SK-N-DZ (cell line): ENCODE data around the gene NFKBIL1.
"Not testable (repeated sequence)": the region's sequence is repeated elsewhere in the genome, so short reads cannot be mapped to it uniquely, and the experiment has no call there.

Source experiments
- DNase-seq: peaks from one replicate; pipeline ENCODE4 v3.0.0-alpha.2; 2015; ENCODE audit warnings: low spot score
- small RNA-seq, 2 experiments: library from RNA; depleted of rRNA; stranded (forward); fragments of <200 nt; gene quantifications; one replicate each; pipeline ENCODE3, GENCODE V24; 2014

Gene NFKBIL1

DNA sequence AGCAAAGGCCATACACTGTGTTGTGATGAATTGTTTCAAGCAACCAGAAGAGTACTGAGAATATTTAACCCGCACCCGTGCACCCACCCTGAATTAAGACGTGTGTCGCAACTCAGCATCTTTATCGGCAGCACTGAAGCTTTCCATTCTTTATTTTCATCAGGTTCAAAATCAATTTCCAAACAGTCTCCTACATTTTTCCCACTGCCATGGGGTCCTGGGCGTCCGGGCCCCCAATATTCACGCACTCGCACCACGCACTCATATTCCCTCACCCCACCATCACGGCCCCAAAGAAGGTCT, 33.0 kb downstream of the NFKBIL1 start:
- no peak for DNase-seq

DNA sequence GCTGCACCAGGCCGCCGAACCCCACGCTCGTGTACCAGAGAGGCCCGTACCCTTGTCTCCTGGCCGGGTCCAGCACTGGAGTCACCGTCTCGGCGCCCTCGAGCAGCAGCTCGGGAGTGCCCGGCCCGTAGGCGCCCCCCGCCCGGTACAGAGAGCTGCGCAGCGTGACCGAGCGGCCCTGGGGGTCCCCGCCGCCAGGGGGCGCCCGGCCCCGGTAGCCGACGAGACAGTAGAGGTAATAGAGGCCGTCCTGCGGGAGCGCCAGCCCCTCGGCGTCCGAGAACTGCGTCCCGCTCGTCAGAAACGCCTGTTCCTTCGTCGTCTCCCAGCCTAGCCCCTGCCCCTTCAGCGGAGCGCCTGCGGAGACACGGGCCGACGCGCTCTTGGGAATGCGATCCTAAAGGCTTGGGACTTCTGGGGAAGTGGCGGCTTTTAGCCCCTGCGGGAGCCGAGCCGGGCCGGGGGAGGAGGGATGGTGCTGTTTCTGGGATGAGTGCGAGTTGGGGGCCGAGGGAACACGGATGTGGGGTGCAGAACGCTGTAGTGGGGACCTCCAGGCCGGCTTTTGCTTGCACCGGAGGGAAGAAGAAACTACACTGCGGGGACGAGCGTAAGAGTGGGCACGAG, 33.5 kb downstream of the NFKBIL1 start:
- peak; percentile 83 for DNase-seq

DNA sequence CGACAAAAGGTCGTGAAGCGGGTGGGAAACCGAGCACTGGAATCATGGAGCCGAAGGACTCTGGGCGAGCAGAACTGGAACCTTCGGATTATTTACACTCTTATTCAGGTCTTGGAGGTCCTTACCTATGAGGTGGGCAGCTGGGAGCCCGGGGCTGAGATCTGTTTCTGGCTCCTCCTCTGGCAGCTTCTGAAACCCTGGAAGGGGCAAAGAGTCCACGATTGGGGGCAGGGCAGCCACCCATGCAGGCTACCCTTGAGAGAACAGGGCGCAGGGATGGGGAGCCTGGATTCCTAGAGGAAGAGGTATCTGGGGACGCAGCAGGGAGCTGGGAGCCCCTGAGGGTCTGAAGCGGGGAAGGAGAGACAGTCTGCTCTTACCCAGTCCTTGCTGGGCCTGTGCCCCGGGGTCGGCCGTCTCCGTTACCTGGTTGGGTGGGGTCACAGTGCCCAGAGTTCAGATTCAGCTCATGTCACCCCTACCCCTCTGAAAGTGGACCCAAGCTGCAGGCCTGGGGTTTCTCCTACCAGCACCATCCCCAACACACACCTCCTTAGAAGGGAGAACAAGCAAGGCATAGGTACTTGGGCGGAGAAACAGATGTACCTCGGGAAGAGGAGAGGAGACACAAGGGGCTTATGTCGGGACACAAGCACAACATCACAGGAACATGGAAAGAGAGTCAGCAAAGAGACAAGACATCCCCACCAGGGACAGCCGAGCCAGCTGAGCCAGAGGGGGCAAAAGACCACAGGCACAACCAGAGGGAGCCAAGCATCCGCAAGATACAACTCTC, 34.2 kb downstream of the NFKBIL1 start:
- no peak for DNase-seq

DNA sequence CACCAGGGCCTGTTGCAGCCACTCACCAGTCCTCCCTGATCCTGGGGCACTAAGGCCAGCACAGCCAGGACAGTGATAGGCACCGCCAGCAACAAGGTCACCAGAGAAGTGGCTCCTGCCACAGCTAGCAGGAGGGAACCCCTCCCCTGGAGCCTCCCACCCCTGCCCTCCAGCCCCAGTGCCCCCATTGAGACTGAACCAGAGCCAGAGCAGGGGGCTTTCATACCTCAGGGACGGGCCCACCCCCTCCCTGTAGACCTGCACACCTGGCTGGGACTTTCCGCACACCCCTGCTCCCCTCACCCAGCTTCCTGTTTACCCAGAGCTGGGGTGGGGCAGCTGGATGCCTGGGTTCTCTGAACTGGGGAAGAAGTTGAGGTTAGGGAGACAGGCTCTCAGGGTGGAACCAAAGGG, 34.8 kb downstream of the NFKBIL1 start, which contains the start of gene LTB:
Gene LTB, minus strand, starts transcription at position 195 of the 414 bp plus-strand sequence. Its CDS starts 7 bp downstream, at position 188.
- DNase-seq, result no peak

DNA sequence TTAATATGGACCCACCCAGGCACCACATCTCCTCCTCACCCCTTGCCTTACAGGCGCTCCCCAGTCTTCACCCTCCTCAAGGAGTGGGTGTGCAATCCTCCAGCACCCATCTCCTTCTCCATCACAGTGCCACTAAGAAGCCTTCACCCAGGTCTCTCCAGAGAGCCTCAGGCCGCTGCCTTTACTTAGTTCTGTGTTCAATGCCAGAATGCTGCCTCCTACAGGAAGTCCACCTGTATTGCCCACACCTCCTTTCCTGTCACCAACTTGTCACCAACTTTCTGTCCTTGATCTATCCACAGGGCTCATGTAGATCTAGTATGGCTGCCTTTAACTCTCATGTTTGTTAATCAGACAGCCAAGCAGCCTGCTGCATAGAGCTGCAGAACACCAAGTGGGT, 38.1 kb downstream of the NFKBIL1 start:
- no peak for DNase-seq

DNA sequence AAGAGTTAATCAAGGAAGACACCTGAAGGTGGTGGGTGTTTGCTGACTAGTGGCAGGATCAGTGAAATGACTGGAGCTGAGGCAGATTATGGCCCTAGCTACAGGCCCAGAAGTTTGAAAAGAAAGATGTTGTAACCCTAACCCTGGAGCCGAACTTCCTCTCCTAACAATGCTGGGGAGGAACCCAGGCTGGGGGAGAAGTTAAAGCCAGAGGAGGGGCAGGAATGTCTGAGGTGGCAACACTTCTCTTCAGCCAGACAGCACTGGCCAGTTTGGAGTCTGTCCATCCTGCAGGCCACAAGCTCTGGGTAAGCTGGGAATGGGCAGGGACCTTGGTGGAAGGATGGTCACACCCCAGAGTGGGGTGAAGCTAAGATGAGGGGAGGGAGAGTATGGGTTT, 38.6 kb downstream of the NFKBIL1 start, which contains the start of gene LST1:
Gene LST1, plus strand, starts transcription at position 270 of the 400 bp plus-strand sequence. CDS start 1,023 bp downstream, outside the sequence.
- no peak for DNase-seq

DNA sequence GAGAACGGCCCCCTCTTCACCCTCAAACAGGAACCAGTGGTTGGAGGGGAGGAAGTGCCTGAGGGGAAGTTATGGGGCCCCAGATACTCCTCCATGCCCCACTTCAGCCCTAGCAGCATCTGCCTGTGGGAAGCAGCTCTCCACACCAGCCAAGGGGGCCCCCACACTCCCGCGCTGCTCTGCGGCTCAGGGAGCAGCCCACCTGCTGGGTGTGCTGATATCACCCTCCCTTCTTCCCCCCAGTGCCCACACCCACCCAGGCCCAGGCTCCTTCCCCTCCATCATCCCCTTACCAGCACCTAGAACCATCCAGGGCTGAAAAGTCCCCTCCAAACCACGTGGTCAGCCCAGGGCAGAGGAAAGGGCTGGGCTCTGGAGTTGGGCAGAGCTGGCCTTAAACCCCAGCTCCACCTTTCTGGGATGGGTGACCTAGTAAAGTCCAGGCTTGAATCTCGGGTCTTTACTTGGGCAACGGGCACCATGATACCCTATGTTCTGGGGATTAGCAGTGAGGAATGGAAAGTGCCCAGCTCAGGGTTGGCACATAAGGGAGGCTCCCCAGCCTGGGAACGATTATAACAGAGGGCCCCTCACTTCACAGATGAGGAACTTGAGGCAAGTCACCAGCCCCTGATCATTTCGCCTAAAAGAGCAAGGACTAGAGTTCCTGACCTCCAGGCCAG, 39.3 kb downstream of the NFKBIL1 start:
- no peak for DNase-seq

DNA sequence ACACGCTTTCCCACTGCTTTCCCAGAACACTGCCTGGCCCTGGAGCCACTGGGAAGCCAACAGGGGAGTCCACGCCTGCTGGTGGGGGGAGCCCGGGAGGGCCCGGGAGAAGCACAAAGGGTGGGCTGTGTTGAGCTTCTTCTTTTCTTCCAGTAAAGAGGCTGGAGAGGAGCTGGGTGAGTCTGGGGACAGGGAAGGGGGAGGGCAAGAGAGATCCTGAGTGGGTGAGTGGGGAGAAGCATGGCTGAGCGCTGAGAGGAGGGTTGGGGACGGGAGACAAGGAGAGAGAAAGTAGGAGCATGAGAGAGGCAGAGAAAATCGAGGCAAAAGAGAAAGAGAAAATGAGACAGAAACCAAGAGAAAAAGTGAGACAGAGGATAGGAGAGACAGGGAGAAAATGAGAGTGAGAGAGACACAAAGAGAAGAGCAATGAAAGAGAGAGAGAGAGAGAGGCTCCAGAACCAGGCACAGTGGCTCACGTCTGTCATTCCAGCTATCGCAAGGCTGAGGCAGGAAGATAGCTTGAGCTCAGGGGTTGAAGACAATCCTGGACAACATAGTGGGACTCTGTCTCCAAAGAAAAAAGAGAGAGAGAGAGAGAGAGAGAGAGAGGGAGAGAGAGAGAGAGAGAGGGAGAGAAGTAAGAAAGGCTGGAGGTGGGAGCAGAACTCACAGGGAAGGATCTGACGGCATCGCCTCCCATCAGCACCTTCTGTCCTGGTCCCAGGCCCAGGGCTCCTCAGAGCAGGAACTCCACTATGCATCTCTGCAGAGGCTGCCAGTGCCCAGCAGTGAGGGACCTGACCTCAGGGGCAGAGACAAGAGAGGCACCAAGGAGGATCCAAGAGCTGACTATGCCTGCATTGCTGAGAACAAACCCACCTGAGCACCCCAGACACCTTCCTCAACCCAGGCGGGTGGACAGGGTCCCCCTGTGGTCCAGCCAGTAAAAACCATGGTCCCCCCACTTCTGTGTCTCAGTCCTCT, 40.7 kb downstream of the NFKBIL1 start:
- no peak for DNase-seq

DNA sequence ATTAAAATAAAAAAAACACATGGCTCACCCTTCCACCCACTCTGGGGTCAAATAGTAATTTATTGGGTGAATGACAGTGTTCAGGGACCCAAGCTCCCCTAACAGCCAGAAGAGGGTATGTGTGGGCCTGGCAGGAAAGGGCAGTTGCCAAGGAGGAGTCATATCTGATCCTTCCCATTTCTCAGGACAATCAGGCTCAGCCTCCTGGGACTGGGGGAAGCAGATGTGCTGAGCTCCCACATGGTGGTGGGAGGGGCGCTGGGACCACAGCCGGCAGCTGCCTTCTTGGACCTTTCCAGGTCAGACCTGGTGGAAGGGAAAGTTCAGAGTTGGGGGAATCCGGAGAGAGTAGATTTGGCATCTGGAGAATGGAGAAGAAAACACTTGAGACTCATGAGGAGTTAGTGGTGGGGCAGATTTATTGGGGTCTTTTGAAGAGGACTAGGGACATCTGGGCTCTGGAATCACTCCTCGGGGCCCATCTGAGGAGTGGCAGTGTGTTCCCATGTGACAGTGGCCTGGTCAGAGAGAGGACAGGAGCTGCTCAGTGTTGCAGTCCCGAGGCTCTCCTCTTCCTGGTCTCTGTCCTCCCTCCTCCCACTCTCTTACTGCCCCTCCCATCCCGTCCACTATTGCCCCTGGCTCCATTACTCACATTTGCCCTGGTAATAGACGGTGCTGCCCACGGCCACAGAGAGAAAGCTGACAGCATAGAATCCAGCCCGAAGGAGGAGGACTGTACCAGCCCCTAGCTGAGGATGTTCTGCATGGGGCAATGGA, 41.7 kb downstream of the NFKBIL1 start:
- peak; percentile 71 for DNase-seq

DNA sequence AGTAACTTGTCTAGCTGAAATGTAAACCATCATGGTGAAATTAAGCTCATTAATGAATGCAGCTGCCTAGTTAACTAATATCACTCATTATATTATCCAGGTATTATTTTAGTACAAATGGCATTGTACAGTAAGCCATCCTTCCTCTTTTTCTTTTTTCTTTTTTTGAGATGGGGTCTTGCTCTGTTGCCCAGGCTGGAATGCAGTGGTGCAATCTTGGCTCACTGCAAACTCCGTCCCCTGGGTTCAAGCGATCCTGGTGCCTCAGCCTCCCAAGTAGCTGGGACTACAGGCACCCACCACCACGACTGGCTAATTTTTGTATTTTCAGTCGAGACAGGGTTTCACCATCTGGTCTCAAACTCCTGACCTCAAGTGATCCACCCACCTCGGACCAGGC, 43.3 kb downstream of the NFKBIL1 start:
- DNase-seq, result not testable (repeated sequence)

DNA sequence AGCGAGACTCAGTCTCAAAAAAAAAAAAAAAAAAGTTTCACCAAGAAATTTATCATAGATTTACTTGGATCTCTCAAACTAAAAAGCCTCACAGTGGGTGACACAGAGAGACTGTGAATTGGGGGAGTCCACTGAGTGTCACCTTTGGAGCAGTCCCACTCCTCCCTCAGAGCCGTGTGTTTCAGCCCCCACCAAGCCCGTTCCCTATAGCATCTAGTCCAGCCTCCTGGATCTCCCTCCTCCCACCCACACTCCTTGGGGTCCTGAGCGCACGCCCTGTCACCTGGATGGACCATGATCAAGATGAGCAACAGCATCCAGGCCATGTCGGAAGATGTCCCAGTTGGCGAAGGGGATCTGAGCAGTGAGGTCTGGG, 45.0 kb downstream of the NFKBIL1 start:
- DNase-seq, result no peak

DNA sequence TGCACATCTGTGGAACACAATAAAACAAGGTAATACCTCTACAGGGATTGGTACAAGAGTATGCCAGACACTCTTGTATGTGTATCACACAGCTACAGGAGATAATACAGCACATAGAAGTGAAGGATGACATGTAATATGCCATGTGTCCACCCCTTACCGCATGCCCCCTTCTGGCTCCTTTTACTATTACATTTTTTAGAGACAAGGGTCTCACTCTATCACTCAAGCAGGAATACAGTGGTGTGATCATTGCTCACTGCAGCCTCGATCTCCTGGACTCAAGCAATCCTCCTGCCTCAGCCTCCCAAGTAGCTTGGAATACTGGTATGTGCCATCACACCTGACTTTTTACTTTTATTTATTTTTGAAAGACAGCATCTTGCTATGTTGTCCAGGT, 49.6 kb downstream of the NFKBIL1 start:
- DNase-seq, result peak; percentile 62

DNA sequence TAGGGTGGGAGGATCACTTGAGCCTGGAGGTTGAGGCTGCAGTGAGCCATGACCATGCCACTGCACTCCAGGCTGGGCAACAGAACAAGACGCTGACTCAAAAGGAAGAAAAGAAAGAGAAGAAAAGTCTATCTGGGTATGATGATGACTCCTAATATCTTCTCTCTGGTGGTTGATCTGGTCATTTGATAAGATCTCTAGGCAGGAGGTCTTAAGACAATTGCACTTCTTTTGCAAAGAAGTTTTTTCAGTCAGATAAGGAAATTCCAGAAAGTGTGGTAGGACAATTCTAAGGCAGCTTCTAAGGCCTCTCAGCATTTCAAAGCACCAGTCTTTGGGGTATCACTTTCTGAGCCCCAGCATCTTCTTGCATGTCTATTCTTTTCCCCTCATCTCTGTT, 59.9 kb downstream of the NFKBIL1 start:
- no peak for DNase-seq

Small RNA genes within 50 kb of the gene (small RNA-seq; reads per million reads assigned to genes)
- gene AL663061.1, result 0 reads per million in 2 experiments
- 21.0 to 611 reads per million in 2 experiments for gene SNORD117
- gene SNORD84, result 0 reads per million in 2 experiments
